Mesenchymal stem cell (in vitro differentiated cells and primary cell): ENCODE data around the gene FAM114A1.

Experiments
- DNase-seq: peaks from one replicate; pipeline ENCODE4 v3.0.0-alpha.2; 2013
- H2AFZ ChIP-seq: one replicate; pipeline ENCODE4 v1.6.1; 2013; ENCODE audit warnings: low read depth, mild to moderate bottlenecking, control low read depth, inconsistent platforms, low read length, moderate library complexity
- H2AK5ac ChIP-seq: 2 replicates; pipeline ENCODE4 v1.6.1; 2013; ENCODE audit warnings: low read length, moderate library complexity, mild to moderate bottlenecking, inconsistent platforms; ENCODE audit not compliant: severe bottlenecking
- H2BK120ac ChIP-seq: one replicate; pipeline ENCODE4 v1.6.1; 2013; ENCODE audit warnings: low read depth, mild to moderate bottlenecking, inconsistent platforms, low read length, moderate library complexity
- H2BK12ac ChIP-seq, 2 experiments: one replicate each; pipeline ENCODE4 v1.6.1; 2013; ENCODE audit warnings: inconsistent platforms in 2 of 2, low read length in 2 of 2, mild to moderate bottlenecking in 2 of 2, moderate library complexity in 2 of 2, control low read depth in 1 of 2
- H2BK15ac ChIP-seq: one replicate; pipeline ENCODE4 v1.6.1; 2013; ENCODE audit warnings: mild to moderate bottlenecking, low read depth, inconsistent platforms; ENCODE audit not compliant: poor library complexity, severe bottlenecking
- H2BK5ac ChIP-seq: 2 replicates; pipeline ENCODE4 v1.6.1; 2013; ENCODE audit warnings: low read depth, mild to moderate bottlenecking, low read length, control low read depth, inconsistent platforms; ENCODE audit not compliant: poor library complexity, severe bottlenecking
- H3K14ac ChIP-seq, 2 experiments: one replicate each; pipeline ENCODE4 v1.6.1; 2013; ENCODE audit warnings: inconsistent platforms in 2 of 2, low read length in 2 of 2, control low read depth in 1 of 2, mild to moderate bottlenecking in 1 of 2, moderate library complexity in 1 of 2
- H3K18ac ChIP-seq, 2 experiments: one replicate each; pipeline ENCODE4 v1.6.1; 2013; ENCODE audit warnings: inconsistent platforms in 2 of 2, low read length in 2 of 2, control low read depth in 1 of 2, low read depth in 1 of 2, mild to moderate bottlenecking in 1 of 2
- H3K23ac ChIP-seq, 2 experiments: one replicate each; pipeline ENCODE4 v1.6.1; 2013; ENCODE audit warnings: inconsistent platforms in 2 of 2, low read length in 2 of 2, mild to moderate bottlenecking in 2 of 2, moderate library complexity in 2 of 2, control low read depth in 1 of 2
- H3K27ac ChIP-seq: 2 replicates; pipeline ENCODE4 v1.5.1; 2013; ENCODE audit warnings: mild to moderate bottlenecking, moderate library complexity, low read length, control low read depth, inconsistent platforms; ENCODE audit not compliant: poor library complexity, severe bottlenecking
- H3K27me3 ChIP-seq, 2 experiments: 2 replicates each; pipeline versions ENCODE4 v1.6.1 to v1.7.0; 2013; ENCODE audit warnings: low read length in 2 of 2, mild to moderate bottlenecking in 2 of 2, moderate library complexity in 2 of 2, control low read depth in 1 of 2, inconsistent platforms in 1 of 2; ENCODE audit not compliant: control insufficient read depth in 1 of 2, insufficient read depth in 1 of 2
- H3K36me3 ChIP-seq, 2 experiments: 2 replicates each; pipeline versions ENCODE4 v1.6.1 to v1.7.0; 2013; ENCODE audit warnings: low read length in 2 of 2, control low read depth in 1 of 2, inconsistent platforms in 1 of 2, low read depth in 1 of 2, mild to moderate bottlenecking in 1 of 2; ENCODE audit not compliant: insufficient read depth in 2 of 2, control insufficient read depth in 1 of 2
- H3K4ac ChIP-seq, 2 experiments: one replicate each; pipeline ENCODE4 v1.6.1; 2013; ENCODE audit warnings: inconsistent platforms in 2 of 2, low read length in 2 of 2, mild to moderate bottlenecking in 2 of 2, moderate library complexity in 2 of 2, control low read depth in 1 of 2, low read depth in 1 of 2
- H3K4me1 ChIP-seq: 2 replicates; pipeline ENCODE4 v1.6.1; 2013; ENCODE audit warnings: low read depth, low read length, control low read depth; ENCODE audit not compliant: control insufficient read depth, insufficient read depth
- H3K4me2 ChIP-seq: 2 replicates; pipeline ENCODE4 v1.6.1; 2013; ENCODE audit warnings: low read length, mild to moderate bottlenecking, inconsistent platforms; ENCODE audit not compliant: poor library complexity, severe bottlenecking
- H3K4me3 ChIP-seq, 2 experiments: 2 replicates each; pipeline versions ENCODE4 v1.5.1 to v1.7.0; 2013; ENCODE audit warnings: low read length in 2 of 2, mild to moderate bottlenecking in 2 of 2, control low read depth in 1 of 2, low read depth in 1 of 2; ENCODE audit not compliant: insufficient read depth in 1 of 2
- H3K79me1 ChIP-seq: replicated peaks from 2 replicates; pipeline ENCODE4 v1.6.1; 2013; ENCODE audit warnings: mild to moderate bottlenecking, control low read depth, low read length, inconsistent platforms; ENCODE audit not compliant: poor library complexity, severe bottlenecking
- H3K9ac ChIP-seq: 2 replicates; pipeline ENCODE4 v1.7.0; 2013; ENCODE audit warnings: mild to moderate bottlenecking, low read length, moderate library complexity
- H3K9me3 ChIP-seq: 2 replicates; pipeline ENCODE4 v1.7.0; 2013; ENCODE audit warnings: mild to moderate bottlenecking, low read length; ENCODE audit not compliant: control insufficient read depth
- H4K8ac ChIP-seq: one replicate; pipeline ENCODE4 v1.6.1; 2013; ENCODE audit warnings: inconsistent platforms, mild to moderate bottlenecking, low read length, moderate library complexity
- H4K91ac ChIP-seq: one replicate; pipeline ENCODE4 v1.6.1; 2013; ENCODE audit warnings: mild to moderate bottlenecking, low read length, inconsistent platforms
- WGBS: methylation state at CpG from one replicate; pipeline ENCODE4 v1.1.7; 2013; ENCODE audit warnings: mixed read lengths; 5-methylcytosine and 5-hydroxymethylcytosine counted together

FAM114A1 gene

GRCh38 chr4:38954727-38955126 lies 87.1 kb downstream of the FAM114A1 start:
- DNase-seq, result no peak
- H3K23ac ChIP-seq, result no peak overlapping the region
- no peaks in the 10 kb centered on the region for H3K27me3 ChIP-seq
- H2BK5ac ChIP-seq, result no peak overlapping the region
- no peak overlapping the region for H3K4me3 ChIP-seq
- no peak overlapping the region for H3K4ac ChIP-seq
- no peak overlapping the region for H4K91ac ChIP-seq
- no peak overlapping the region for H3K9ac ChIP-seq
- no peak overlapping the region for H4K8ac ChIP-seq
- H2AFZ ChIP-seq, result no peak overlapping the region
- no peak overlapping the region for H2AK5ac ChIP-seq
- H2BK15ac ChIP-seq, result no peak overlapping the region
- no peak overlapping the region for H3K4me2 ChIP-seq
- H3K79me1 ChIP-seq, result no peaks in the 10 kb centered on the region
- no peak overlapping the region for H2BK12ac ChIP-seq
- H2BK120ac ChIP-seq, result no peak overlapping the region
- H3K36me3 ChIP-seq, result no peaks in the 10 kb centered on the region
- H3K18ac ChIP-seq, result no peak overlapping the region
- no peaks in the 10 kb centered on the region for H3K9me3 ChIP-seq
- no peak overlapping the region for H3K27ac ChIP-seq
- H3K4me1 ChIP-seq, result no peaks in the 10 kb centered on the region
- H3K14ac ChIP-seq, result no peak overlapping the region

DNA sequence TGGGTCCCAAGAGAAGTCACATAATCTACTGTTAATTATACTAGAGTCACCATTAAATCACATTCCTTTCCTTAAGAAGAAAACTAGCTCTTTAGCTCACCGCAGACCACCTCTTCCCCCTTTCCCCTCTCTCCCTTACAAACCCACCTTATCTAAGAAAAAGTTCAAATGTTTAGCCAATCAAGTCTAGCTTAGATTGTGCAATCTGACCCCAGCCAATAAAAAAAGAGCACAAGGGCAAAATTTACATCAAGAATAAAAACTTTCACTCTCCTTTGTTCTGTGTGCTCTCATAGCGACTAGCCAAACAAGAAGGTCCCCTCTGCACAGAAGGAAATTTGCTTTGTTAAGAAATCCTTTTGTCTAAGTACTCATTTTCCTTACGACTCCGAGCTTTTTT lies 88.4 kb downstream of the FAM114A1 start:
- Histone ChIP-seq H3K9me3 (no peaks in the 10 kb centered on the region), H3K23ac (no peak overlapping the region), H2AK5ac (no peak overlapping the region), H3K4ac (no peak overlapping the region), H3K36me3 (no peaks in the 10 kb centered on the region), H3K9ac (no peak overlapping the region), H3K4me3 (no peak overlapping the region), H3K27me3 (no peaks in the 10 kb centered on the region), H2BK15ac (no peak overlapping the region), H3K4me2 (no peak overlapping the region), H2BK5ac (no peak overlapping the region), H3K27ac (no peak overlapping the region), H3K79me1 (no peaks in the 10 kb centered on the region), H3K14ac (no peak overlapping the region), H3K18ac (no peak overlapping the region), H4K8ac (no peak overlapping the region), H2BK12ac (no peak overlapping the region), H3K4me1 (no peaks in the 10 kb centered on the region), H4K91ac (no peak overlapping the region), H2BK120ac (no peak overlapping the region), H2AFZ (no peak overlapping the region)
- DNase-seq, result no peak
- WGBS, result 98% methylated on average over 2 of the region's 4 CpGs

- Histone ChIP-seq H3K23ac (no peak overlapping the region), H3K4me1 (no peaks in the 10 kb centered on the region), H3K9me3 (no peaks in the 10 kb centered on the region), H3K79me1 (no peaks in the 10 kb centered on the region), H2AFZ (no peak overlapping the region), H3K18ac (no peak overlapping the region), H3K4me2 (no peak overlapping the region), H2BK120ac (no peak overlapping the region), H2BK12ac (no peak overlapping the region), H4K8ac (no peak overlapping the region), H3K4ac (no peak overlapping the region), H3K27ac (no peak overlapping the region), H3K9ac (no peak overlapping the region), H3K27me3 (no peaks in the 10 kb centered on the region), H2AK5ac (no peak overlapping the region), H2BK5ac (no peak overlapping the region), H3K14ac (no peak overlapping the region), H4K91ac (no peak overlapping the region), H3K4me3 (no peak overlapping the region), H3K36me3 (no peaks in the 10 kb centered on the region), H2BK15ac (no peak overlapping the region)
- no peak for DNase-seq
- 74% methylated on average over 3 of the region's 5 CpGs for WGBS
Measured at GRCh38 chr4:38957261-38957815, 89.7 kb downstream of the FAM114A1 start.

DNA sequence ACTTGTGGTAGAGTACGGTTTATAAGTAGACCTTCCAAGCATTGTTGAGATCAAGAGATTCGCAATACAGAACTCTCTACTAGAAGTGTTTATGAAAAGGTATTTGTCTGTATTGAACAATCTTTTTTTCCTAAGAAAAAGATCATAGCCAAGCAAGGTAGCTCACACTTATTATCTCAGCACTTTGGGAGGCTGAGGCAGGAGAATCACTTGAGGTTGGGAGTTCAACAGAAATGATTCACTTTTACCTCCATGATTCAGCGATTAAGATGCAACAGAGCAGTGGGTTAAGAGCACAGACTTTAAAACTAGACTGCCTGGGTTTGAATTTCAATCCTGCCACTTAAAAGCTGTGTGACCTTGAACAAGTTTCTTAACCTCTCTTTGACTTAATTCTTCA lies 90.3 kb downstream of the FAM114A1 start:
- WGBS, result 100% methylated on average over 2 of the region's 3 CpGs
- Histone ChIP-seq H3K4me3 (no peak overlapping the region), H3K18ac (no peak overlapping the region), H3K23ac (no peak overlapping the region), H3K27me3 (no peaks in the 10 kb centered on the region), H2BK12ac (no peak overlapping the region), H2BK15ac (no peak overlapping the region), H2BK5ac (no peak overlapping the region), H3K4me1 (no peaks in the 10 kb centered on the region), H2AFZ (no peak overlapping the region), H3K14ac (no peak overlapping the region), H4K8ac (no peak overlapping the region), H4K91ac (no peak overlapping the region), H3K9ac (no peak overlapping the region), H3K9me3 (no peaks in the 10 kb centered on the region), H3K79me1 (no peaks in the 10 kb centered on the region), H3K36me3 (no peaks in the 10 kb centered on the region), H3K27ac (no peak overlapping the region), H3K4ac (no peak overlapping the region), H2BK120ac (no peak overlapping the region), H3K4me2 (no peak overlapping the region), H2AK5ac (no peak overlapping the region)
- DNase-seq, result no peak
